Colonic mucosa (tissue), 4 donors: ENCODE results near the gene BBS1. TPM values are rescaled to one million over a fixed set of nuclear protein-coding genes. Genes with fewer than 3 reads are reported as not detected.

Experiments
- DNase-seq: peaks from one replicate; pipeline ENCODE4 v3.0.0-alpha.2; 2020
- H3K27ac ChIP-seq: fragments of 200-600 bp; one replicate; pipeline ENCODE4 v1.8.0; 2021
- H3K27me3 ChIP-seq: fragments of 200-600 bp; one replicate; pipeline ENCODE4 v1.8.0; 2021
- H3K36me3 ChIP-seq: fragments of 200-600 bp; one replicate; pipeline ENCODE4 v1.8.0; 2021
- H3K4me1 ChIP-seq: fragments of 200-600 bp; one replicate; pipeline ENCODE4 v1.8.0; 2021; ENCODE audit warnings: mild to moderate bottlenecking
- H3K4me3 ChIP-seq: fragments of 200-600 bp; one replicate; pipeline ENCODE4 v1.8.0; 2021
- H3K9ac ChIP-seq, 2 donors: one replicate each; pipeline ENCODE4 v1.7.0; 2013; ENCODE audit warnings: control low read depth in 2 of 2, low read depth in 2 of 2, low read length in 2 of 2
- H3K9me3 ChIP-seq: fragments of 200-600 bp; one replicate; pipeline ENCODE4 v1.8.0; 2021
- CTCF ChIP-seq: fragments of 200-600 bp; IDR thresholded peaks from one replicate; pipeline ENCODE4 v1.8.0; 2022; ENCODE audit warnings: antibody characterized with exemption, mild to moderate bottlenecking
- intact Hi-C: fragments of 100-400 bp; cut with DNase I; formaldehyde crosslinking; loops from one replicate; pipeline ENCODE4 v1.14.1; 2022
- total RNA-seq, 2 donors: library from RNA; stranded (reverse); fragmentation: NEBNext Ultra II Directional in 1 of 2; extraction: Animal tissue kit (Norgen Biotek cat#: 25700) in 1 of 2; gene quantifications; one replicate each; pipeline ENCODE4 v1.2.1, GENCODE V29; 2021
- donor health status: healthy.
- donor health status: DM: no; HTN: no; CAD: no.
- donor health status: DM: no; HTN: no; CAD: no.

Gene BBS1
- total RNA-seq, 2 donors from 2014 or later = 16.8 to 25.8 TPM

- no peak for TF ChIP-seq CTCF
- Histone ChIP-seq H3K27me3 (no peaks in the 10 kb centered on the region), H3K9me3 (no peaks in the 10 kb centered on the region), H3K27ac (no peak overlapping the region), H3K9ac (no peak overlapping the region), H3K4me1 (no peaks in the 10 kb centered on the region), H3K36me3 (no peaks in the 10 kb centered on the region), H3K4me3 (no peak overlapping the region)
- intact Hi-C loops = no loop called here
- no peak for DNase-seq
Measured at GRCh38 chr11:66524304-66525040, 14.0 kb downstream of the BBS1 start.

- TF ChIP-seq CTCF = no peak
- Histone ChIP-seq H3K9ac (peak overlapping the region in 1 of 2 donors; percentile 2), H3K4me3 (no peak overlapping the region), H3K27me3 (no peaks in the 10 kb centered on the region), H3K4me1 (no peaks in the 10 kb centered on the region), H3K36me3 (no peaks in the 10 kb centered on the region), H3K9me3 (no peaks in the 10 kb centered on the region), H3K27ac (no peak overlapping the region)
- no peak for DNase-seq
- intact Hi-C loops = no loop called here
Measured at GRCh38 chr11:66529069-66529468, 18.6 kb downstream of the BBS1 start.

DNA sequence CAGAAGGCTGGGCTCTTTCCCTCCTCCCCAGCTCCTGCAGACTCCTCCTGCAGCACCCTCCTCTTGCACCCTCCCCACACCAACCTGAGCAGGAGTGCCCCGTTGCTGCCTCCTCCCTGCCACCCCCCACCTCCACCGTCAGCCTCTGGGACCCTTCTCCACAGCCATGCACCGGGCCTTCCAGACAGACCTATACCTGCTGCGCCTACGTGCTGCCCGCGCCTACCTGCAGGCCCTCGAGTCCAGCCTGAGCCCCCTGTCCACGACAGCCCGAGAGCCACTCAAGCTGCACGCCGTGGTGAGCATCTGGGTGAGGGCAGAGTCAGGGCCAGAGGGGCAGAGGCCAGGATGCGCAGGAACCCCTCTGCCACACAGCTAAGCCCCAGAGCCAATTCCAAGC, 19.2 kb downstream of the BBS1 start:
- intact Hi-C loops = no loop called here

DNA sequence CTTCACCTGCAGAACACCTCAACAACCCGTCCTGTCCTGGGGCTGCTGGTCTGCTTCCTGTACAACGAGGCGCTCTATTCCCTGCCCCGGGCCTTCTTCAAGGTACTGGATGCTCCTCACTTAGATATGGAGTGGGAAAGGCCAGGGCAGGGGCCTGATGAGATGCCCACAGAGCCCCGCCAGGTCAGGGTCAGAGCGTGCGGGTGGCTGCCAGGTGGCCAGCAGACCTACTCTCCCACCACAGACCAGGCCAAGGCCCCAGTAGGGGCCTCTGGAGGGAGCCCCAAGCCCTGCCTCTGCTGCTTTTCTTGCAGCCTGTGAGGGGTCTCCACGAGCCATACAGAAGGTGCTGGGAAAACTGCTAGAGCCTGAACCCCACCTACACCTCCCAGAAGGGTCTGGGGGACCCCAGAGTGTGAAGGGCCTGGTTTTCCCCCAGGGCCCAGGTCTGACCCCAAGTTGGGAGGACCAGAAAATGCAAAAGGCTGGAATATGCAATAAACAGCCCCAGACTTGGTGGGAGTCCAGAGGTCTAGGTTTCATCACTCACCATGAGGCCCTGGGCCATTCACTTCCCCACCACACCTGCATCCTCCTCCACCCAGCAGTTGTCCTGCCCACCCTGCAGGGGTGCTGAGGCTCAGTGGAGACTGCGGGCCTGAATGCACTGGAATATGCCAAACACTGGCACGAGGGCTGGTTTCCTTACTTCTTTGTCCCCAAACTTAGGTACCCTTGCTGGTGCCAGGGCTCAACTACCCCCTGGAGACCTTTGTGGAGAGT, 20.7 kb downstream of the BBS1 start:
- Histone ChIP-seq H3K9me3 (no peaks in the 10 kb centered on the region), H3K27me3 (no peaks in the 10 kb centered on the region), H3K9ac (no peak overlapping the region), H3K27ac (no peak overlapping the region), H3K4me3 (no peak overlapping the region), H3K4me1 (no peaks in the 10 kb centered on the region), H3K36me3 (no peaks in the 10 kb centered on the region)
- DNase-seq = no peak
- TF ChIP-seq CTCF = no peak
- intact Hi-C loops = no loop called here

More for the DNA sequence above, 19.2 kb downstream of the BBS1 start:
- TF ChIP-seq CTCF = no peak
- Histone ChIP-seq H3K9ac (no peak overlapping the region), H3K36me3 (no peaks in the 10 kb centered on the region), H3K4me1 (no peaks in the 10 kb centered on the region), H3K27me3 (no peaks in the 10 kb centered on the region), H3K4me3 (no peak overlapping the region), H3K9me3 (no peaks in the 10 kb centered on the region), H3K27ac (no peak overlapping the region)
- no peak for DNase-seq

DNA sequence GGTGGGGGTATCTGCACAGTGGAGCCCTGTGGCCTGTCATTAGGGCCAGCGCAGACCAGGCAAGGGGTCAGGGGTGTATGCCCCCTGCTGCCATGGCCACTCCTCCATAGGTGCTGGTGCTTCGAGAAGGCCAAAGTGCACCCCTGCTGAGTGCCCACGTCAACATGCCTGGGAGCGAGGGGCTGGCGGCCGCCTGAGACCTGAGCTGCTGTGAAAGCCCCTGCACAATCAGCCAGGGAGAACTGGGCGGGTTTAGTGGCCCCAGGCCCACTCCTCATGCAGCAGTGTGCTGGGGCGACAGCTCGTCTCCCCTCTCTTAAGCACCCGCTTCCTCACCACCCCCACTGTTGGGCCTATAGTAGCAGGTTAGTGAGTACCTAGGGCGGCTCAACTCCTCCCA, 21.4 kb downstream of the BBS1 start:
- Histone ChIP-seq H3K27ac (no peak overlapping the region), H3K9ac (no peak overlapping the region), H3K9me3 (no peaks in the 10 kb centered on the region), H3K4me1 (no peaks in the 10 kb centered on the region), H3K4me3 (no peak overlapping the region), H3K27me3 (no peaks in the 10 kb centered on the region), H3K36me3 (no peaks in the 10 kb centered on the region)
- DNase-seq = no peak
- TF ChIP-seq CTCF = no peak
- intact Hi-C loops = no loop called here
